SK-N-SH treated with all-trans-retinoic acid at 6 μM for 48 hours (cell line): ENCODE measurements around the gene PPP3CA.
"Not testable (repeated sequence)": the region's sequence is repeated elsewhere in the genome, so short reads cannot be mapped to it uniquely, and the experiment has no call there.

Experiments used
- ATAC-seq: fragments of 200-7000 bp; cut with Tn5 transposase; 3 replicates; pipeline ENCODE4 v1.9.1; 2020; ENCODE audit warnings: mild to moderate bottlenecking, moderate library complexity
- ARNTL ChIP-seq: fragments of 450-650 bp; formaldehyde crosslinking; IDR thresholded peaks from 2 replicates; pipeline ENCODE4 v1.5.0; 2020; ENCODE audit warnings: low read depth, mild to moderate bottlenecking, moderate library complexity, borderline replicate concordance
- BACH2 ChIP-seq: fragments of 250-450 bp; sonication (Bioruptor Pico); IDR thresholded peaks from 2 replicates; pipeline ENCODE4 v1.9.0; 2021; ENCODE audit warnings: mild to moderate bottlenecking, borderline replicate concordance
- CREB5 ChIP-seq: fragments of 250-450 bp; sonication (Bioruptor Pico); IDR thresholded peaks from 2 replicates; pipeline ENCODE4 v1.5.1; 2020; ENCODE audit warnings: low read depth, mild to moderate bottlenecking, moderate library complexity
- CSDC2 ChIP-seq: fragments of 250-450 bp; sonication (Bioruptor Pico); IDR thresholded peaks from 2 replicates; pipeline ENCODE4 v1.5.0; 2020; ENCODE audit warnings: mild to moderate bottlenecking, moderate library complexity
- ESRRG ChIP-seq: fragments of 250-450 bp; sonication (Bioruptor Pico); IDR thresholded peaks from 2 replicates; pipeline ENCODE4 v1.6.1; 2021; ENCODE audit warnings: mild to moderate bottlenecking
- GLIS3 ChIP-seq: fragments of 250-450 bp; sonication (Bioruptor Pico); IDR thresholded peaks from 2 replicates; pipeline ENCODE4 v1.5.0; 2020; ENCODE audit warnings: mild to moderate bottlenecking, moderate library complexity
- ISL1 ChIP-seq: fragments of 250-450 bp; sonication (Bioruptor Pico); IDR thresholded peaks from 2 replicates; pipeline ENCODE4 v2.1.2; 2022; ENCODE audit warnings: mild to moderate bottlenecking, moderate library complexity
- PPARA ChIP-seq: fragments of 250-450 bp; sonication (Bioruptor Pico); IDR thresholded peaks from 2 replicates; pipeline ENCODE4 v1.5.0; 2020; ENCODE audit warnings: mild to moderate bottlenecking, borderline replicate concordance
- RARB ChIP-seq: fragments of 250-450 bp; sonication (Bioruptor Pico); IDR thresholded peaks from 2 replicates; pipeline ENCODE4 v1.8.0; 2021; ENCODE audit warnings: mild to moderate bottlenecking, moderate library complexity
- SNAI2 ChIP-seq: fragments of 250-450 bp; sonication (Bioruptor Pico); IDR thresholded peaks from 2 replicates; pipeline ENCODE4 v1.5.0; 2020; ENCODE audit warnings: mild to moderate bottlenecking, moderate library complexity
- TCF4 ChIP-seq: fragments of 250-450 bp; sonication (Bioruptor Pico); IDR thresholded peaks from 2 replicates; pipeline ENCODE4 v1.8.0; 2021; ENCODE audit warnings: mild to moderate bottlenecking, moderate library complexity, borderline replicate concordance
- TOX ChIP-seq: fragments of 250-450 bp; sonication (Bioruptor Pico); IDR thresholded peaks from 2 replicates; pipeline ENCODE4 v1.8.0; 2021; ENCODE audit warnings: mild to moderate bottlenecking, moderate library complexity, borderline replicate concordance
- TSHZ2 ChIP-seq: fragments of 250-450 bp; sonication (Bioruptor Pico); IDR thresholded peaks from 2 replicates; pipeline ENCODE4 v1.5.0; 2020; ENCODE audit warnings: mild to moderate bottlenecking, moderate library complexity
- ZC3H10 ChIP-seq: fragments of 250-450 bp; sonication (Bioruptor Pico); IDR thresholded peaks from 2 replicates; pipeline ENCODE4 v1.5.1; 2021; ENCODE audit warnings: mild to moderate bottlenecking, moderate library complexity
- ZFP3 ChIP-seq: fragments of 250-450 bp; sonication (Bioruptor Pico); IDR thresholded peaks from 2 replicates; pipeline ENCODE4 v1.5.0; 2020; ENCODE audit warnings: mild to moderate bottlenecking, moderate library complexity
- ZFP30 ChIP-seq: fragments of 450-650 bp; formaldehyde crosslinking; IDR thresholded peaks from 2 replicates; pipeline ENCODE4 v1.5.0; 2022; ENCODE audit warnings: mild to moderate bottlenecking, moderate library complexity
- ZNF565 ChIP-seq: fragments of 450-650 bp; formaldehyde crosslinking; conservative IDR thresholded peaks from 2 replicates; pipeline ENCODE4 v1.5.0; 2020; ENCODE audit warnings: low read depth, mild to moderate bottlenecking, moderate library complexity
- ZNF70 ChIP-seq: fragments of 450-650 bp; formaldehyde crosslinking; IDR thresholded peaks from 2 replicates; pipeline ENCODE4 v1.5.0; 2020; ENCODE audit warnings: mild to moderate bottlenecking, moderate library complexity
- ZNF8 ChIP-seq: fragments of 450-650 bp; formaldehyde crosslinking; IDR thresholded peaks from 2 replicates; pipeline ENCODE4 v1.5.0; 2020; ENCODE audit warnings: mild to moderate bottlenecking, moderate library complexity
- TF ChIP-seq, protein P1 (sequence below): fragments of 250-450 bp; sonication (Bioruptor Pico); IDR thresholded peaks from 2 replicates; pipeline ENCODE4 v1.8.0; 2020; ENCODE audit warnings: mild to moderate bottlenecking, moderate library complexity, borderline replicate concordance
- TF ChIP-seq, protein P2 (sequence below): fragments of 250-450 bp; sonication (Bioruptor Pico); IDR thresholded peaks from 2 replicates; pipeline ENCODE4 v1.8.0; 2021; ENCODE audit warnings: low read depth, mild to moderate bottlenecking, moderate library complexity, borderline replicate concordance
- TF ChIP-seq, protein P3 (sequence below): fragments of 250-450 bp; sonication (Bioruptor Pico); IDR thresholded peaks from 2 replicates; pipeline ENCODE4 v1.5.1; 2021; ENCODE audit warnings: mild to moderate bottlenecking, moderate library complexity

Gene PPP3CA

GRCh38 chr4:101236097-101236496, 111.2 kb downstream of the PPP3CA start:
- no peak for TF ChIP-seq TSHZ2
- TF ChIP-seq, protein P1, sequence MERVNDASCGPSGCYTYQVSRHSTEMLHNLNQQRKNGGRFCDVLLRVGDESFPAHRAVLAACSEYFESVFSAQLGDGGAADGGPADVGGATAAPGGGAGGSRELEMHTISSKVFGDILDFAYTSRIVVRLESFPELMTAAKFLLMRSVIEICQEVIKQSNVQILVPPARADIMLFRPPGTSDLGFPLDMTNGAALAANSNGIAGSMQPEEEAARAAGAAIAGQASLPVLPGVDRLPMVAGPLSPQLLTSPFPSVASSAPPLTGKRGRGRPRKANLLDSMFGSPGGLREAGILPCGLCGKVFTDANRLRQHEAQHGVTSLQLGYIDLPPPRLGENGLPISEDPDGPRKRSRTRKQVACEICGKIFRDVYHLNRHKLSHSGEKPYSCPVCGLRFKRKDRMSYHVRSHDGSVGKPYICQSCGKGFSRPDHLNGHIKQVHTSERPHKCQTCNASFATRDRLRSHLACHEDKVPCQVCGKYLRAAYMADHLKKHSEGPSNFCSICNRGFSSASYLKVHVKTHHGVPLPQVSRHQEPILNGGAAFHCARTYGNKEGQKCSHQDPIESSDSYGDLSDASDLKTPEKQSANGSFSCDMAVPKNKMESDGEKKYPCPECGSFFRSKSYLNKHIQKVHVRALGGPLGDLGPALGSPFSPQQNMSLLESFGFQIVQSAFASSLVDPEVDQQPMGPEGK, result no peak
- no peak for TF ChIP-seq ZC3H10
- no peak for TF ChIP-seq BACH2 (CRISPR knock-in tag)
- TF ChIP-seq, protein P2, sequence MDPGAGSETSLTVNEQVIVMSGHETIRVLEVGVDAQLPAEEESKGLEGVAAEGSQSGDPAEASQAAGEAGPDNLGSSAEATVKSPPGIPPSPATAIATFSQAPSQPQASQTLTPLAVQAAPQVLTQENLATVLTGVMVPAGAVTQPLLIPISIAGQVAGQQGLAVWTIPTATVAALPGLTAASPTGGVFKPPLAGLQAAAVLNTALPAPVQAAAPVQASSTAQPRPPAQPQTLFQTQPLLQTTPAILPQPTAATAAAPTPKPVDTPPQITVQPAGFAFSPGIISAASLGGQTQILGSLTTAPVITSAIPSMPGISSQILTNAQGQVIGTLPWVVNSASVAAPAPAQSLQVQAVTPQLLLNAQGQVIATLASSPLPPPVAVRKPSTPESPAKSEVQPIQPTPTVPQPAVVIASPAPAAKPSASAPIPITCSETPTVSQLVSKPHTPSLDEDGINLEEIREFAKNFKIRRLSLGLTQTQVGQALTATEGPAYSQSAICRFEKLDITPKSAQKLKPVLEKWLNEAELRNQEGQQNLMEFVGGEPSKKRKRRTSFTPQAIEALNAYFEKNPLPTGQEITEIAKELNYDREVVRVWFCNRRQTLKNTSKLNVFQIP, result no peak
- no peak for TF ChIP-seq ZFP3 (CRISPR knock-in tag)
- no peak for TF ChIP-seq ARNTL
- TF ChIP-seq ZFP30 (CRISPR knock-in tag), result no peak
- TF ChIP-seq, protein P3, sequence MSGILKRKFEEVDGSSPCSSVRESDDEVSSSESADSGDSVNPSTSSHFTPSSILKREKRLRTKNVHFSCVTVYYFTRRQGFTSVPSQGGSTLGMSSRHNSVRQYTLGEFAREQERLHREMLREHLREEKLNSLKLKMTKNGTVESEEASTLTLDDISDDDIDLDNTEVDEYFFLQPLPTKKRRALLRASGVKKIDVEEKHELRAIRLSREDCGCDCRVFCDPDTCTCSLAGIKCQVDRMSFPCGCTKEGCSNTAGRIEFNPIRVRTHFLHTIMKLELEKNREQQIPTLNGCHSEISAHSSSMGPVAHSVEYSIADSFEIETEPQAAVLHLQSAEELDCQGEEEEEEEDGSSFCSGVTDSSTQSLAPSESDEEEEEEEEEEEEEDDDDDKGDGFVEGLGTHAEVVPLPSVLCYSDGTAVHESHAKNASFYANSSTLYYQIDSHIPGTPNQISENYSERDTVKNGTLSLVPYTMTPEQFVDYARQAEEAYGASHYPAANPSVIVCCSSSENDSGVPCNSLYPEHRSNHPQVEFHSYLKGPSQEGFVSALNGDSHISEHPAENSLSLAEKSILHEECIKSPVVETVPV (CRISPR knock-in tag), result no peak
- no peak for TF ChIP-seq TOX (CRISPR knock-in tag)
- TF ChIP-seq ZNF8 (CRISPR knock-in tag), result no peak
- TF ChIP-seq RARB (CRISPR knock-in tag), result no peak
- TF ChIP-seq ZNF565 (CRISPR knock-in tag), result no peak
- TF ChIP-seq TCF4 (CRISPR knock-in tag), result no peak
- no peak for TF ChIP-seq SNAI2 (CRISPR knock-in tag)
- no peak for ATAC-seq

GRCh38 chr4:101234141-101234540, 113.2 kb downstream of the PPP3CA start:
- ATAC-seq, result not testable (repeated sequence)

- peak; percentile 99 for ATAC-seq
These were observed 115.1 kb downstream of the PPP3CA start for GRCh38 chr4:101232074-101232776.

DNA sequence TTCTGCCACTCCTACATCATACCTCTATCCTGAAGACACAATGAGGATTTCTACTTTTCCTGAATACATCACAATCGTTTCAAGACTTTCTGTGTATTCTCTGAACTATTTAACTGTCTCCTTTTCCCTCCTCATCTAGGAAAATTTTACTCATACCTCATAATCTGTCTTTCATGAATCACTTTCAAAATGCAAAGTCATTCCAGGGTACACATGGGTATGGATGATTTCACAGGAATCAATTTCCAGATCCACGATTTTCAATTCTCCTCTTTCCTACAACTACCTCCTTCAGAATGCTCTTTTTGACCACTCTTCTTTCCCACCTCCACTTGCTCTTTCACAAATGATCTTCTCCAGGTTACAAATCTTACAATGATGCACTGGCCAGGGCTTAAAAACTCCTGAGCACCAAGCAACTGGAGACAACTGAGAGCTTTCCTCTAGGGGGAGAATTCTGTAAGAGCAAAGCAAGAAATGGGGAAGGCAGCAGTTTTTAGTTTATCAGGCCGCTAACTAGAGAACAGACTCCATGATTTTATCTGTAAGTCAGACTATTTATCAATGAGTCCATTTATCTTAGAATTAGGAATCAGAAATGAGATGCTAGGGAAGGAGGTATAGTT, 116.4 kb downstream of the PPP3CA start:
- ATAC-seq, result peak; percentile 43
- TF ChIP-seq CREB5 (CRISPR knock-in tag), result no peak
- TF ChIP-seq PPARA (CRISPR knock-in tag), result no peak
- TF ChIP-seq TCF4 (CRISPR knock-in tag), result no peak
- TF ChIP-seq, protein P3 (CRISPR knock-in tag), result no peak
- TF ChIP-seq BACH2 (CRISPR knock-in tag), result no peak
- TF ChIP-seq GLIS3 (CRISPR knock-in tag), result no peak
- TF ChIP-seq CSDC2 (CRISPR knock-in tag), result no peak
- no peak for TF ChIP-seq ESRRG (CRISPR knock-in tag)
- TF ChIP-seq, protein P2, result no peak
- no peak for TF ChIP-seq ZFP3 (CRISPR knock-in tag)
- TF ChIP-seq ZNF70 (CRISPR knock-in tag), result no peak
- TF ChIP-seq, protein P1, result no peak

More at GRCh38 chr4:101232074-101232776, 115.1 kb downstream of the PPP3CA start:
- TF ChIP-seq ZFP30 (CRISPR knock-in tag) (no peak), ISL1 (CRISPR knock-in tag) (peak; percentile 78)
